ENCODE measurements around the gene KLHL30. TPM values are rescaled to one million over a fixed set of nuclear protein-coding genes. Genes with fewer than 3 reads are reported as not detected.

KLHL30 gene
- total RNA-seq, 4 donors from 2014 or later = 0.09 to 0.38 (median 0.18) TPM; not detected in 1

- Histone ChIP-seq H3K4me3 (no peak overlapping the region), H3K9me3 (no peaks in the 10 kb centered on the region), H3K36me3 (peaks cover 36 to 100% (median 53%) of the 10 kb centered on the region in 3 donors), H3K27me3 (no peaks in the 10 kb centered on the region), H3K4me1 (no peaks in the 10 kb centered on the region), H3K27ac (no peak overlapping the region)
- DNase-seq = no peak
- intact Hi-C loops (cut with DNase I) = no loop called here
- no peak for TF ChIP-seq CTCF (IDR thresholded peaks at IDR 0.05)
- TF ChIP-seq POLR2A (IDR thresholded peaks at IDR 0.05) = no peak
- WGBS, 2 donors = 54 to 67% methylated on average over 3 to 6 of the region's 6 CpGs
Measured at GRCh38 chr2:238182362-238182761, 43.9 kb downstream of the KLHL30 start.

DNA sequence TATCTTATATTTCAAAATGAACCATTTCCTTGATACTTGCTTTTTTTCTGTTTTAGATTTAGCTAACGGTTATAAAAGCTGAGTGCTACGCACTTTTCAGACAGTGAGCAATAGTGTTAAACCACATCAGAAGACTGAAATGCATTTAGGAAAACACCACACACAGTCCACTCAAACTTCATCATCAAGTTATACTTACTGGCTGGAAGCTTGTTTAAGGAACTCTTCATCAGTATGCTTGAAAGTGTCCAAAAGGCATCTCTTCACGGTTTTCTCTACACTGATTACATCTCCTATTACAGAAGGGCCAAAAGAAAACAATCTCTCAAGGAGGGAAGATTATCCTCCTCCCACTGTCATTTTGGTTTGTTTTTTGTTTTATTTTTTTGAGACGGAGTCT is 45.4 kb downstream of the KLHL30 start:
- 92 to 93% methylated on average over 4 of the region's 4 CpGs for WGBS, 2 donors
- Histone ChIP-seq H3K36me3 (peaks cover 42 to 100% (median 68%) of the 10 kb centered on the region in 3 donors), H3K4me1 (no peaks in the 10 kb centered on the region), H3K9me3 (no peaks in the 10 kb centered on the region), H3K27me3 (no peaks in the 10 kb centered on the region), H3K4me3 (no peak overlapping the region), H3K27ac (no peak overlapping the region)
- TF ChIP-seq POLR2A (IDR thresholded peaks at IDR 0.05) (no peak), CTCF (IDR thresholded peaks at IDR 0.05) (no peak)
- intact Hi-C loops (cut with DNase I) = no loop called here
- no peak for DNase-seq

- no peak overlapping the region for H3K27ac ChIP-seq
- WGBS, 2 donors = 85 to 94% methylated on average over 13 to 14 of the region's 17 CpGs
- no peak for DNase-seq
Measured at GRCh38 chr2:238187618-238188548, 49.4 kb downstream of the KLHL30 start.

DNA sequence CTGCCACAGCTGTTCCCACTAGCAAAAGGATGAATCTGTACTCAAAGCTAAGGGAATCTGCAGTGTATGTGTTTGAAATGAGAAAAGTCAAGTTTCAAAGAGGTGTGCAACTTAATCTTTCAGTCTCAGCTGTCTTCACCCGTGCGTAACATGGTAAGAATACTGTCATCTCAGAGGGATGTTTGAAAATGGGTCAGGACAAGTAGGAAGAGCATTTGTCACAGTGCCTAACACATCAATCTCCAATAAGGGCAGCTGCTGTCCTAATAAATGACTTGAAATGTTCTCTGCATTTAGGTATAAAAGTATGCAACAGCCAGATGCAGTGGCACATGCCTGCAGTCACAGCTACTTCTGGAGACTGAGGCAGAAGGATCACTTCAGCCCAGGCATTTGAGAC is 52.0 kb downstream of the KLHL30 start:
- Histone ChIP-seq H3K27ac (no peak overlapping the region), H3K4me1 (no peaks in the 10 kb centered on the region), H3K27me3 (no peaks in the 10 kb centered on the region), H3K4me3 (no peak overlapping the region), H3K36me3 (peaks cover 11 to 94% (median 34%) of the 10 kb centered on the region in 3 donors), H3K9me3 (no peaks in the 10 kb centered on the region)
- TF ChIP-seq POLR2A (IDR thresholded peaks at IDR 0.05) (no peak), CTCF (IDR thresholded peaks at IDR 0.05) (no peak)
- 83 to 90% methylated on average over 2 of the region's 2 CpGs for WGBS, 2 donors
- DNase-seq = no peak
- intact Hi-C loops (cut with DNase I) = no loop called here

More at GRCh38 chr2:238187618-238188548, 49.4 kb downstream of the KLHL30 start:
- no peaks in the 10 kb centered on the region for H3K27me3 ChIP-seq
- peaks cover 31 to 100% (median 57%) of the 10 kb centered on the region in 3 donors for H3K36me3 ChIP-seq
- intact Hi-C loops (cut with DNase I) = no loop called here
- H3K4me3 ChIP-seq = no peak overlapping the region
- H3K9me3 ChIP-seq = no peaks in the 10 kb centered on the region
- no peaks in the 10 kb centered on the region for H3K4me1 ChIP-seq
- TF ChIP-seq POLR2A (IDR thresholded peaks at IDR 0.05) = no peak
- TF ChIP-seq CTCF (IDR thresholded peaks at IDR 0.05) = no peak

Other genes with a start within 250 kb of the KLHL30 start
- 10 to 100 TPM; 54.9 to 84.7 (median 64.8) TPM for gene UBE2F, start 171.7 kb upstream of the KLHL30 start, total RNA-seq
- 10 to 100 TPM in 2 of 4 donors, 1 to 10 TPM in 2; 3.0 to 14.0 (median 11.4) TPM for gene SCLY, start 77.7 kb upstream of the KLHL30 start, total RNA-seq
- gene ESPNL, start 38.3 kb upstream of the KLHL30 start, total RNA-seq = 1 to 10 TPM in 1 of 4 donors, under 1 TPM in 2, not detected in 1; 0.04 to 1.3 (median 0.88) TPM
- under 1 TPM in 1 of 4 donors, not detected in 3; 0.19 TPM for gene ERFE, start 20.3 kb downstream of the KLHL30 start, total RNA-seq
- gene ILKAP, start 65.0 kb downstream of the KLHL30 start, total RNA-seq = 10 to 100 TPM; 13.3 to 38.3 (median 20.7) TPM
- 1 to 10 TPM; 3.1 to 5.1 (median 4.2) TPM for gene HES6, start 101.4 kb downstream of the KLHL30 start, total RNA-seq
- 10 to 100 TPM in 2 of 4 donors, 1 to 10 TPM in 2; 6.2 to 28.0 (median 12.0) TPM for gene PER2, start 149.9 kb downstream of the KLHL30 start, total RNA-seq
- gene TRAF3IP1, start 181.8 kb downstream of the KLHL30 start, total RNA-seq = 10 to 100 TPM in 1 of 4 donors, 1 to 10 TPM in 3; 5.4 to 13.5 (median 9.8) TPM

Data from esophagus squamous epithelium (tissue), 5 donors.